ENCODE measurements around the gene CACNA1C. TPM values are rescaled to one million over a fixed set of nuclear protein-coding genes. Genes with fewer than 3 reads are reported as not detected.

CACNA1C gene
- total RNA-seq, 1 donor from 2014 or later: 15.6 TPM

GRCh38 chr12:2624543-2625288, 571.9 kb downstream of the CACNA1C start:
- ATAC-seq: no peak
- DNase-seq: no peak
- Histone ChIP-seq H3K4me1 (no peaks in the 10 kb centered on the region), H3K27ac (no peak overlapping the region), H3K9me3 (no peaks in the 10 kb centered on the region), H3K36me3 (no peaks in the 10 kb centered on the region), H3K27me3 (no peaks in the 10 kb centered on the region), H3K4me3 (no peak overlapping the region)
- intact Hi-C loops (cut with DNase I): no loop called here
- TF ChIP-seq CTCF (IDR thresholded peaks at IDR 0.05): no peak

- Histone ChIP-seq H3K36me3 (no peaks in the 10 kb centered on the region), H3K27ac (no peak overlapping the region), H3K9me3 (no peaks in the 10 kb centered on the region), H3K4me1 (no peaks in the 10 kb centered on the region), H3K4me3 (no peak overlapping the region), H3K27me3 (no peaks in the 10 kb centered on the region)
- ATAC-seq (no peak), DNase-seq (no peak)
- intact Hi-C loops (cut with DNase I): no loop called here
- no peak for TF ChIP-seq CTCF (IDR thresholded peaks at IDR 0.05)
These were observed 572.5 kb downstream of the CACNA1C start for GRCh38 chr12:2625289-2625612.

GRCh38 chr12:2627076-2627834, 574.5 kb downstream of the CACNA1C start:
- H3K27me3 ChIP-seq: no peaks in the 10 kb centered on the region
- intact Hi-C loops (cut with DNase I): no loop called here
- no peak overlapping the region for H3K27ac ChIP-seq
- H3K4me3 ChIP-seq: no peak overlapping the region
- no peaks in the 10 kb centered on the region for H3K4me1 ChIP-seq
- TF ChIP-seq CTCF (IDR thresholded peaks at IDR 0.05): no peak
- H3K36me3 ChIP-seq: no peaks in the 10 kb centered on the region
- H3K9me3 ChIP-seq: no peaks in the 10 kb centered on the region
- ATAC-seq: no peak
- DNase-seq: no peak

- H3K27me3 ChIP-seq: no peaks in the 10 kb centered on the region
- no peak for TF ChIP-seq CTCF (IDR thresholded peaks at IDR 0.05)
- no peaks in the 10 kb centered on the region for H3K36me3 ChIP-seq
- H3K27ac ChIP-seq: no peak overlapping the region
- ATAC-seq: no peak
- no peak overlapping the region for H3K4me3 ChIP-seq
- no peaks in the 10 kb centered on the region for H3K4me1 ChIP-seq
- intact Hi-C loops (cut with DNase I): no loop called here
- DNase-seq: no peak
- no peaks in the 10 kb centered on the region for H3K9me3 ChIP-seq
These were observed 575.0 kb downstream of the CACNA1C start for GRCh38 chr12:2627835-2628191.

GRCh38 chr12:2628401-2628800, 575.6 kb downstream of the CACNA1C start:
- Histone ChIP-seq H3K4me1 (no peaks in the 10 kb centered on the region), H3K9me3 (no peaks in the 10 kb centered on the region), H3K27me3 (no peaks in the 10 kb centered on the region), H3K27ac (no peak overlapping the region), H3K36me3 (no peaks in the 10 kb centered on the region), H3K4me3 (no peak overlapping the region)
- intact Hi-C loops (cut with DNase I): no loop called here
- no peak for DNase-seq
- TF ChIP-seq CTCF (IDR thresholded peaks at IDR 0.05): no peak
- no peak for ATAC-seq

All from upper lobe of right lung (tissue), 1 donor.